Skeletal muscle cell (primary cell): Measurements from ENCODE around the gene TP73.

Source experiments
- DNase-seq: peaks from one replicate; pipeline ENCODE4 v3.0.0-alpha.2; 2010; ENCODE audit warnings: low read depth
- H3K4me3 ChIP-seq: 2 replicates; pipeline ENCODE4 v1.5.1; 2011; ENCODE audit warnings: low read depth, mild to moderate bottlenecking, control low read depth, low read length, moderate library complexity

TP73 gene

GRCh38 chr1:3632298-3632697, 20.0 kb upstream of the TP73 start:
- DNase-seq: no peak
- no peak overlapping the region for H3K4me3 ChIP-seq

GRCh38 chr1:3632716-3633343, 19.5 kb upstream of the TP73 start:
- DNase-seq: no peak
- H3K4me3 ChIP-seq: no peak overlapping the region

GRCh38 chr1:3633344-3634058, 18.8 kb upstream of the TP73 start:
- no peak for DNase-seq
- H3K4me3 ChIP-seq: no peak overlapping the region

- no peak for DNase-seq
- H3K4me3 ChIP-seq: no peak overlapping the region
These were observed 18.1 kb upstream of the TP73 start for GRCh38 chr1:3634059-3634800.

GRCh38 chr1:3636080-3636479, 16.2 kb upstream of the TP73 start:
- H3K4me3 ChIP-seq: no peak overlapping the region
- DNase-seq: no peak

GRCh38 chr1:3636531-3636930, 15.8 kb upstream of the TP73 start:
- no peak overlapping the region for H3K4me3 ChIP-seq
- DNase-seq: no peak

- H3K4me3 ChIP-seq: no peak overlapping the region
- DNase-seq: no peak
These were observed 14.3 kb upstream of the TP73 start for GRCh38 chr1:3638027-3638426.

GRCh38 chr1:3638676-3639075, 13.6 kb upstream of the TP73 start:
- DNase-seq: no peak
- no peak overlapping the region for H3K4me3 ChIP-seq

GRCh38 chr1:3639397-3639911, 12.9 kb upstream of the TP73 start:
- DNase-seq: no peak
- no peak overlapping the region for H3K4me3 ChIP-seq

GRCh38 chr1:3640121-3640837, 12.0 kb upstream of the TP73 start:
- DNase-seq: no peak
- no peak overlapping the region for H3K4me3 ChIP-seq

GRCh38 chr1:3641046-3641760, 11.1 kb upstream of the TP73 start:
- no peak for DNase-seq
- H3K4me3 ChIP-seq: no peak overlapping the region

- DNase-seq: no peak
- H3K4me3 ChIP-seq: no peak overlapping the region
These were observed 10.5 kb upstream of the TP73 start for GRCh38 chr1:3641816-3642215.

GRCh38 chr1:3642919-3643675, 9.2 kb upstream of the TP73 start:
- no peak for DNase-seq
- H3K4me3 ChIP-seq: no peak overlapping the region

GRCh38 chr1:3644273-3644672, 8.0 kb upstream of the TP73 start:
- H3K4me3 ChIP-seq: no peak overlapping the region
- no peak for DNase-seq

GRCh38 chr1:3645247-3645646, 7.1 kb upstream of the TP73 start:
- H3K4me3 ChIP-seq: no peak overlapping the region
- DNase-seq: no peak

- no peak for DNase-seq
- no peak overlapping the region for H3K4me3 ChIP-seq
These were observed 6.5 kb upstream of the TP73 start for GRCh38 chr1:3645666-3646355.

- no peak for DNase-seq
- no peak overlapping the region for H3K4me3 ChIP-seq
These were observed 5.7 kb upstream of the TP73 start for GRCh38 chr1:3646596-3646995.
